Cardiac muscle cell (in vitro differentiated cells and primary cell): ENCODE data around the gene CFH. TPM values are rescaled to one million over a fixed set of nuclear protein-coding genes. Genes with fewer than 3 reads are reported as not detected.

Source experiments
- DNase-seq, 2 donors: peaks; one replicate each; pipeline versions ENCODE4 v3.0.0 to v3.0.0-alpha.2; 2010 to 2017; ENCODE audit warnings: low read depth in 1 of 2, low spot score in 1 of 2
- H3K27ac ChIP-seq: fragments of 200-600 bp; sonication (generic); 2 replicates; pipeline ENCODE4 v1.5.1; 2016
- H3K27me3 ChIP-seq: fragments of 200-600 bp; sonication (generic); 2 replicates; pipeline ENCODE4 v1.6.0; 2016; ENCODE audit warnings: control low read depth
- H3K36me3 ChIP-seq: fragments of 200-600 bp; sonication (generic); 2 replicates; pipeline ENCODE4 v1.5.1; 2016; ENCODE audit warnings: control low read depth
- H3K4me1 ChIP-seq: fragments of 200-600 bp; sonication (generic); 2 replicates; pipeline ENCODE4 v1.8.1; 2017; ENCODE audit warnings: low read depth, mild to moderate bottlenecking, mixed run types
- H3K4me3 ChIP-seq: fragments of 200-600 bp; sonication (generic); 2 replicates; pipeline ENCODE4 v1.5.1; 2016; ENCODE audit warnings: mild to moderate bottlenecking
- H3K9me3 ChIP-seq: fragments of 200-600 bp; sonication (generic); 2 replicates; pipeline ENCODE4 v1.5.1; 2017; ENCODE audit warnings: low read depth, mild to moderate bottlenecking, control low read depth
- CTCF ChIP-seq: IDR thresholded peaks from 2 replicates; pipeline ENCODE4 v1.5.1; 2012; ENCODE audit warnings: low read depth, mild to moderate bottlenecking, low read length
- polyA plus RNA-seq: library from polyadenylated mRNA; unstranded; fragments of >200 nt; fragmentation: Nextera tagmentation; extraction: Ambion mirVana; gene quantifications from 2 replicates; pipeline ENCODE4 v1.2.1, GENCODE V29; 2016
- total RNA-seq: library from RNA; depleted of rRNA; stranded (reverse); fragments of >200 nt; gene quantifications from 2 replicates; pipeline ENCODE4 v1.2.3, GENCODE V29; 2016

The CFH gene
- total RNA-seq, result 0.09 and 0.18 TPM in 2 replicates
- 0.09 TPM in 1 of 2 replicates, not detected in the other for polyA plus RNA-seq

- no peaks in the 10 kb centered on the region for H3K9me3 ChIP-seq
- no peaks in the 10 kb centered on the region for H3K4me1 ChIP-seq
- DNase-seq, result peak in 1 of 2 donors; percentile 96
- H3K4me3 ChIP-seq, result no peak within 1 kb of the TSS
- H3K36me3 ChIP-seq, result no peaks in the 10 kb centered on the region
- no peaks in the 10 kb centered on the region for H3K27me3 ChIP-seq
- H3K27ac ChIP-seq, result no peak within 1 kb of the TSS
- no peak for TF ChIP-seq CTCF
These were observed at the start of gene CFH for GRCh38 chr1:196651637-196652215. TSS of gene CFH (plus strand) at chr1:196652043. CDS start at chr1:196652118, 75 bp downstream.

GRCh38 chr1:196603651-196604050 is 48.2 kb upstream of the CFH start:
- no peaks in the 10 kb centered on the region for H3K27me3 ChIP-seq
- no peaks in the 10 kb centered on the region for H3K36me3 ChIP-seq
- TF ChIP-seq CTCF, result no peak
- H3K27ac ChIP-seq, result no peak overlapping the region
- peaks cover 7% of the 10 kb centered on the region for H3K4me1 ChIP-seq
- H3K4me3 ChIP-seq, result no peak overlapping the region
- DNase-seq, result no peak
- H3K9me3 ChIP-seq, result no peaks in the 10 kb centered on the region

- H3K36me3 ChIP-seq, result no peaks in the 10 kb centered on the region
- no peak for TF ChIP-seq CTCF
- peak overlapping the region; percentile 33 for H3K27ac ChIP-seq
These were observed 43.9 kb upstream of the CFH start for GRCh38 chr1:196607981-196608380.

GRCh38 chr1:196608390-196609369 is 43.2 kb upstream of the CFH start, which contains the start of gene KCNT2:
TSS of gene KCNT2 (minus strand) at chr1:196608440. CDS start at chr1:196608309, 131 bp downstream.
- Histone ChIP-seq H3K9me3 (no peaks in the 10 kb centered on the region), H3K4me1 (peaks cover 7% of the 10 kb centered on the region), H3K36me3 (no peaks in the 10 kb centered on the region), H3K4me3 (peak within 1 kb of the TSS; percentile 82), H3K27me3 (no peaks in the 10 kb centered on the region), H3K27ac (peak within 1 kb of the TSS; percentile 70)
- peak; percentile 91 to 96 for DNase-seq
- TF ChIP-seq CTCF, result no peak

More at GRCh38 chr1:196607981-196608380, 43.9 kb upstream of the CFH start:
- Histone ChIP-seq H3K27me3 (no peaks in the 10 kb centered on the region), H3K4me1 (peaks cover 7% of the 10 kb centered on the region), H3K4me3 (peak overlapping the region; percentile 82), H3K9me3 (no peaks in the 10 kb centered on the region)
- DNase-seq, result peak in 1 of 2 donors; percentile 29

- H3K36me3 ChIP-seq, result no peaks in the 10 kb centered on the region
- H3K27ac ChIP-seq, result peak overlapping the region; percentile 70
These were observed 42.5 kb upstream of the CFH start for GRCh38 chr1:196609370-196609737.

More at GRCh38 chr1:196609370-196609737, 42.5 kb upstream of the CFH start:
- H3K4me1 ChIP-seq, result peaks cover 7% of the 10 kb centered on the region
- H3K4me3 ChIP-seq, result peak overlapping the region; percentile 82
- TF ChIP-seq CTCF, result no peak
- H3K9me3 ChIP-seq, result no peaks in the 10 kb centered on the region
- no peaks in the 10 kb centered on the region for H3K27me3 ChIP-seq
- no peak for DNase-seq
